OCI-LY1 (cell line): ENCODE measurements around the gene MAPK8IP3.

ENCODE experiments used
- EZH2 ChIP-seq: fragments of 200-600 bp; sonication (generic), shearing (Covaris generic); IDR thresholded peaks from 2 replicates; pipeline ENCODE4 v1.8.0; 2017; ENCODE audit warnings: borderline replicate concordance, mixed run types, mild to moderate bottlenecking, antibody characterized with exemption, low read length, moderate library complexity, mixed read lengths
- TF ChIP-seq, protein P1 (sequence below): fragments of 200-600 bp; sonication (generic), shearing (Covaris generic); IDR thresholded peaks from 2 replicates; pipeline ENCODE4 v1.5.1; 2017; ENCODE audit warnings: mild to moderate bottlenecking, antibody characterized with exemption, low read length, moderate library complexity, mixed read lengths

DNA sequence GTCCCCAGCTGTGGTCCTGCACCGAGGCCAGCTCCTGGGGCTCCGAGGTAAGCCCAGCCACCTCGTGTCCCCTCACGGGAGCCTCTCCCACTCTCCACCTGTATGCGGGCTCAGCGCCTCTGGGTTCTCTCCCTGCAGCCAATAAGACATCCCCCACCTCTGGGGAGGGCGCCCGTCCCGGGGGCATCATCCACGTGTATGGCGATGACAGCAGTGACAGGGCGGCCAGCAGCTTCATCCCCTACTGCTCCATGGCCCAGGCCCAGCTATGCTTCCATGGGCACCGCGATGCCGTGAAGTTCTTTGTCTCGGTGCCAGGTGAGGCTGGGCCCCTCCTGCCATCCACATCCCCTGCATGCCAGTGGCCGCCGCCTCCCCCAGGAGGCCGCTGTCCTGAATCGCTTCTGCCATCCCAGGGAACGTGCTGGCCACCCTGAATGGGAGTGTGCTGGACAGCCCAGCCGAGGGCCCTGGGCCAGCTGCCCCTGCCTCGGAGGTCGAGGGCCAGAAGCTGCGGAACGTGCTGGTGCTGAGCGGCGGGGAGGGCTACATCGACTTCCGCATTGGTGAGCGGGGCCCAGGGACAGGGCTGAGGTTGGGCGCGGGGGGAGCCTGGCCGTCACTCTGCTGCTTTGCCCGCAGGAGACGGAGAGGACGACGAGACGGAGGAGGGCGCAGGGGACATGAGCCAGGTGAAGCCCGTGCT lies 62.2 kb downstream of the MAPK8IP3 start:
- TF ChIP-seq, protein P1, sequence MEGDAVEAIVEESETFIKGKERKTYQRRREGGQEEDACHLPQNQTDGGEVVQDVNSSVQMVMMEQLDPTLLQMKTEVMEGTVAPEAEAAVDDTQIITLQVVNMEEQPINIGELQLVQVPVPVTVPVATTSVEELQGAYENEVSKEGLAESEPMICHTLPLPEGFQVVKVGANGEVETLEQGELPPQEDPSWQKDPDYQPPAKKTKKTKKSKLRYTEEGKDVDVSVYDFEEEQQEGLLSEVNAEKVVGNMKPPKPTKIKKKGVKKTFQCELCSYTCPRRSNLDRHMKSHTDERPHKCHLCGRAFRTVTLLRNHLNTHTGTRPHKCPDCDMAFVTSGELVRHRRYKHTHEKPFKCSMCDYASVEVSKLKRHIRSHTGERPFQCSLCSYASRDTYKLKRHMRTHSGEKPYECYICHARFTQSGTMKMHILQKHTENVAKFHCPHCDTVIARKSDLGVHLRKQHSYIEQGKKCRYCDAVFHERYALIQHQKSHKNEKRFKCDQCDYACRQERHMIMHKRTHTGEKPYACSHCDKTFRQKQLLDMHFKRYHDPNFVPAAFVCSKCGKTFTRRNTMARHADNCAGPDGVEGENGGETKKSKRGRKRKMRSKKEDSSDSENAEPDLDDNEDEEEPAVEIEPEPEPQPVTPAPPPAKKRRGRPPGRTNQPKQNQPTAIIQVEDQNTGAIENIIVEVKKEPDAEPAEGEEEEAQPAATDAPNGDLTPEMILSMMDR, result no peak
- TF ChIP-seq EZH2, result no peak
